ENCODE data around the gene HNRNPH3. TPM values are rescaled to one million over a fixed set of nuclear protein-coding genes. Genes with fewer than 3 reads are reported as not detected.

HNRNPH3 gene
- total and polyA plus RNA-seq, 8 donors = 29.8 to 206 (median 95.1) TPM

DNA sequence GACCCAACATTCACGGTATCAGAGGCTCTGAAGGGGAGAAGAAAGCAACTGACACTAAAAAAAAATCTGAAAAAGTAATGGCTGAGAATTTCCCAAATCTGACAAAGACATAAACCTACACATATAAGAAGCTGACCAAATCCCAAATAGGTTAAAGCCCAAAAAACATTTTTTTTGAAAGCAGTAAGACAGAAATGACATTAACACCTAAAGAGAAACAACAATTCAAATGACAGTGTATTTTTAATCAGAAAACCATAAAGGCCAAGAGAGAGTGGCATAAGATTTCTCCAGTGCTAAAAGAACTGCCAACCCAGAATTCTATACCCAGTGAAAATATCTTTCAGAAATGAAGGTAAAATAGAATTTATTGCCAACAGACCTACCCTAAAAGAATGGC, 39.7 kb downstream of the HNRNPH3 start:
- H3K36me3 ChIP-seq = peaks cover 13 to 92% (median 83%) of the 10 kb centered on the region in 4 donors
- no peak for DNase-seq
- intact Hi-C loops (cut with DNase I; ENCODE audit: low total_unique reads) = no loop called here
- peaks cover 5 to 16% (median 5%) of the 10 kb centered on the region in 4 donors for H3K9me3 ChIP-seq
- 79 to 100% (median 96%) methylated on average over 1 of the region's 1 CpG for WGBS, 5 donors
- TF ChIP-seq EP300 (IDR thresholded peaks at IDR 0.05) = no peak
- H3K4me1 ChIP-seq = no peaks in the 10 kb centered on the region
- no peaks in the 10 kb centered on the region for H3K27me3 ChIP-seq
- no peak overlapping the region for H3K27ac ChIP-seq
- H3K4me3 ChIP-seq = no peak overlapping the region

DNA sequence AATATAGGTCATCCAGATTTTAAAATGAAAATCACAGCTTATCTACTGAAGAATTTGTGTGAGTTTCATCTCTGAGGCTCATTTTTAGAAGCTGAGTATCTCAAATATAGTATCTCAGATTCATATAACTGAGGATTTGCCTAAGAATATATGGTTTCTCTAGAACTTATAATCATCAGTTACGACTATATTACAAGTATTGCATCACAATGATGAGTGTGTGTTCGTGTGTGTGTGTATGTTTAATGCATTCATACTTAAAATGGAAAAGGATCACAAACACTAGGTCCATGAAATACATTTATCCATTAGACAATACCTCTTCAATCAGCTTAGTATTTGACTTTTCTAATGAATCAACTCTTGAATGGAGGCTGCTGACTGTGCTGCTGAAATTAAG, 53.9 kb downstream of the HNRNPH3 start:
- Histone ChIP-seq H3K4me3 (no peak overlapping the region), H3K36me3 (peaks cover 38 to 99% (median 97%) of the 10 kb centered on the region in 4 donors), H3K4me1 (no peaks in the 10 kb centered on the region), H3K9me3 (no peaks in the 10 kb centered on the region), H3K27me3 (no peaks in the 10 kb centered on the region), H3K27ac (no peak overlapping the region)
- 87 to 93% (median 88%) methylated on average over 2 of the region's 2 CpGs for WGBS, 5 donors
- DNase-seq = no peak
- TF ChIP-seq POLR2AphosphoS5 (IDR thresholded peaks at IDR 0.05) (no peak), POLR2A (IDR thresholded peaks at IDR 0.05) (no peak), EP300 (IDR thresholded peaks at IDR 0.05) (no peak)
- TF ChIP-seq, protein P1, sequence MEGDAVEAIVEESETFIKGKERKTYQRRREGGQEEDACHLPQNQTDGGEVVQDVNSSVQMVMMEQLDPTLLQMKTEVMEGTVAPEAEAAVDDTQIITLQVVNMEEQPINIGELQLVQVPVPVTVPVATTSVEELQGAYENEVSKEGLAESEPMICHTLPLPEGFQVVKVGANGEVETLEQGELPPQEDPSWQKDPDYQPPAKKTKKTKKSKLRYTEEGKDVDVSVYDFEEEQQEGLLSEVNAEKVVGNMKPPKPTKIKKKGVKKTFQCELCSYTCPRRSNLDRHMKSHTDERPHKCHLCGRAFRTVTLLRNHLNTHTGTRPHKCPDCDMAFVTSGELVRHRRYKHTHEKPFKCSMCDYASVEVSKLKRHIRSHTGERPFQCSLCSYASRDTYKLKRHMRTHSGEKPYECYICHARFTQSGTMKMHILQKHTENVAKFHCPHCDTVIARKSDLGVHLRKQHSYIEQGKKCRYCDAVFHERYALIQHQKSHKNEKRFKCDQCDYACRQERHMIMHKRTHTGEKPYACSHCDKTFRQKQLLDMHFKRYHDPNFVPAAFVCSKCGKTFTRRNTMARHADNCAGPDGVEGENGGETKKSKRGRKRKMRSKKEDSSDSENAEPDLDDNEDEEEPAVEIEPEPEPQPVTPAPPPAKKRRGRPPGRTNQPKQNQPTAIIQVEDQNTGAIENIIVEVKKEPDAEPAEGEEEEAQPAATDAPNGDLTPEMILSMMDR (IDR thresholded peaks at IDR 0.05) = no peak
- intact Hi-C loops (cut with DNase I; ENCODE audit: low total_unique reads) = no loop called here

Other genes with a start within 250 kb of the HNRNPH3 start
- gene MYPN, start 222.6 kb upstream of the HNRNPH3 start, total RNA-seq = under 1 TPM in 2 of 5 donors, not detected in 3; 0.37 to 0.43 TPM
- gene MYPN, start 222.6 kb upstream of the HNRNPH3 start, polyA plus RNA-seq = under 1 TPM in 2 of 3 donors, not detected in 1; 0.06 to 0.76 TPM
- not detected for gene ATOH7, start 100.0 kb upstream of the HNRNPH3 start, total RNA-seq
- gene ATOH7, start 100.0 kb upstream of the HNRNPH3 start, polyA plus RNA-seq = under 1 TPM in 1 of 3 donors, not detected in 2; 0.30 TPM
- 10 to 100 TPM; 19.3 to 43.6 (median 25.9) TPM for gene PBLD, start 864 bp downstream of the HNRNPH3 start, total RNA-seq
- gene PBLD, start 864 bp downstream of the HNRNPH3 start, polyA plus RNA-seq = 10 to 100 TPM; 10.7 to 36.0 (median 35.0) TPM
- gene RUFY2, start 75.2 kb downstream of the HNRNPH3 start, total RNA-seq = 100 to 1,000 TPM in 1 of 5 donors, 10 to 100 TPM in 4; 25.9 to 104 (median 31.2) TPM
- 1 to 10 TPM; 4.6 to 5.8 (median 5.4) TPM for gene RUFY2, start 75.2 kb downstream of the HNRNPH3 start, polyA plus RNA-seq
- 10 to 100 TPM in 3 of 5 donors, 1 to 10 TPM in 2; 5.2 to 16.3 (median 11.6) TPM for gene DNA2, start 139.9 kb downstream of the HNRNPH3 start, total RNA-seq
- 1 to 10 TPM in 1 of 3 donors, under 1 TPM in 2; 0.31 to 2.5 (median 0.50) TPM for gene DNA2, start 139.9 kb downstream of the HNRNPH3 start, polyA plus RNA-seq
- 10 to 100 TPM in 4 of 5 donors, 1 to 10 TPM in 1; 4.1 to 89.7 (median 29.8) TPM for gene SLC25A16, start 195.5 kb downstream of the HNRNPH3 start, total RNA-seq
- 1 to 10 TPM; 8.1 to 9.3 (median 8.3) TPM for gene SLC25A16, start 195.5 kb downstream of the HNRNPH3 start, polyA plus RNA-seq
- gene TET1, start 228.3 kb downstream of the HNRNPH3 start, total RNA-seq = 10 to 100 TPM in 2 of 5 donors, 1 to 10 TPM in 3; 1.2 to 22.3 (median 9.9) TPM
- under 1 TPM; under 0.01 to 0.20 (median 0.19) TPM for gene TET1, start 228.3 kb downstream of the HNRNPH3 start, polyA plus RNA-seq